ENCODE results near the gene ID2.

The ID2 gene

DNA sequence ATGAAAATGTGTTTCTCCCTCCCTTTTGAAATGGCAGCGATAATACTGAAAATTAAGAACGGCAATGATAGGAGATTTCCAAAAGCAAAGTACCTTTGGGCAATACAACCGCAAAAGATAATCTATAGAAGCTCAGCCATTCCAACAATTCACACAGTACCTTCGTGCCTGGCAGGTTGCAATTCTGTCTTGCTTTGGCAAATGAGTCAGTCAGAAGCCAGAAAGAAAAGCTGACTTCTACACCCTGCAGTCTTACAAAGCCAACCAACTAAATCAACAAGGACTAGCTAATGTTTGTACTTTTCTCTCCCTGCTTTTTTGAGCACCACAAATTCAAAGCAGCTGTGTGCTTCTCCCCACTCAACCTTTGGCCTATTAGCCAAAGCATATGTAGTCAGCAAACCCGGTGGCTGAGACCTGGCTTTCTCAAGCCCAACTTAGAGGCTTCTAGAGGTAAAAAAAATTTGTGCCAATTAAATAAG is 25.7 kb upstream of the ID2 start:
- peaks cover 13% of the 10 kb centered on the region for H3K27me3 Mint-ChIP-seq
- H3K4me1 Mint-ChIP-seq (ENCODE audit: low read depth): peaks cover 32% of the 10 kb centered on the region
- no peaks in the 10 kb centered on the region for H3K36me3 Mint-ChIP-seq (ENCODE audit: low read depth)
- no peak overlapping the region for H3K27ac Mint-ChIP-seq
- H3K9me3 Mint-ChIP-seq: no peaks in the 10 kb centered on the region
- H3K4me3 Mint-ChIP-seq: no peak overlapping the region
- intact Hi-C loops (cut with micrococcal nuclease): no loop called here

DNA sequence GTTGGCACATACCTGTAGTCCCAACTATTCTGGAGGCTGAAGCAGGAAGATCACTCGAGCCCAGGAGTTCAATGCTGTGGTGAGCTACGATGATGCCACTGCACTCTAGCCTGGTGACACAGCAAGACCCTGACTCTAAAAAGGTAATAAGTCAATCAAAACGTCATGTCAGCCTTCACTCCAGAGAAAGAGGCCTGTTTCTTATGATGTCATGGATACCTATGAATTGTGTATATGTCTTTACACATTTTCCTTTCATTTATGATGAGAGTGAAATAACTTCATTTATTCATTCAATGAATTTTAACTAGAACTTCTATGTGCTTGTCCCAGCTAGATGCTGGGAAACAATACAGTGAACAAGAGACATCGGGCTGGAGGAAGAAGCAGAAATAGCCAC is 25.0 kb upstream of the ID2 start:
- Mint-ChIP-seq H3K36me3 (ENCODE audit: low read depth) (no peaks in the 10 kb centered on the region), H3K4me1 (ENCODE audit: low read depth) (peaks cover 32% of the 10 kb centered on the region), H3K9me3 (no peaks in the 10 kb centered on the region), H3K4me3 (no peak overlapping the region), H3K27ac (no peak overlapping the region), H3K27me3 (peaks cover 16% of the 10 kb centered on the region)
- intact Hi-C loops (cut with micrococcal nuclease): no loop called here

DNA sequence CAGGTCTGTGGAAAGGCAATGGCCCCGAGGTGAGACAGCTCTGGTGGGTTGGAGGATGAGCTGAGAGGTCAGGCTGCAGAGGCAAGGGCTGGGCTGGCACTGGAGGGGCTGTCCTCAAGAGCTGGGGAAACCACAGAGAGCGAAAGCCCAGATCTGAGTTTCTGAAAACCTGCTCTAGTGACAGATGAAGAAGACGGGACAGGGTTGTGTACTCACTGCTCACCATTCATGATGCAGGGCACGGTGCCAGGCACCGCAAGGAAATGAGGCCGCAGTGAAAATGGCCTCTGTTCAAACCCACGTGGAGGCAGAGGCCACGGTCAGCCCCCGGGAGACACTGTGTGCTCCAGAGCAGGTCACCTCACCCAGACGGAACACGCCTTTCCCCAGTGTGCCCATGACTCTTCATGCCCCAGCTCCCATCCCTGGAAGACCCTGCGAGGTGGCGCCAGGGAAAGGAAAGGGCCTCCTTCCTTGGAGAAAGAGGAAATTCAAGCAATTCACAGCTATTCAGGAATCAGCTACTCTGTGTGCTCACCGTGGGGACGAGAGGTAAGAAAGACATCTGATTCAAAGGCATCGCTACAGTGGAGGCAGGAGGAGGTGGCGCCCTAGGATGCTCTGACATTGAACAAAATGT is 24.3 kb upstream of the ID2 start:
- H3K27ac Mint-ChIP-seq: no peak overlapping the region
- intact Hi-C loops (cut with micrococcal nuclease): no loop called here
- H3K9me3 Mint-ChIP-seq: no peaks in the 10 kb centered on the region
- peaks cover 20% of the 10 kb centered on the region for H3K27me3 Mint-ChIP-seq
- H3K4me3 Mint-ChIP-seq: no peak overlapping the region
- H3K4me1 Mint-ChIP-seq (ENCODE audit: low read depth): peaks cover 32% of the 10 kb centered on the region
- H3K36me3 Mint-ChIP-seq (ENCODE audit: low read depth): no peaks in the 10 kb centered on the region

DNA sequence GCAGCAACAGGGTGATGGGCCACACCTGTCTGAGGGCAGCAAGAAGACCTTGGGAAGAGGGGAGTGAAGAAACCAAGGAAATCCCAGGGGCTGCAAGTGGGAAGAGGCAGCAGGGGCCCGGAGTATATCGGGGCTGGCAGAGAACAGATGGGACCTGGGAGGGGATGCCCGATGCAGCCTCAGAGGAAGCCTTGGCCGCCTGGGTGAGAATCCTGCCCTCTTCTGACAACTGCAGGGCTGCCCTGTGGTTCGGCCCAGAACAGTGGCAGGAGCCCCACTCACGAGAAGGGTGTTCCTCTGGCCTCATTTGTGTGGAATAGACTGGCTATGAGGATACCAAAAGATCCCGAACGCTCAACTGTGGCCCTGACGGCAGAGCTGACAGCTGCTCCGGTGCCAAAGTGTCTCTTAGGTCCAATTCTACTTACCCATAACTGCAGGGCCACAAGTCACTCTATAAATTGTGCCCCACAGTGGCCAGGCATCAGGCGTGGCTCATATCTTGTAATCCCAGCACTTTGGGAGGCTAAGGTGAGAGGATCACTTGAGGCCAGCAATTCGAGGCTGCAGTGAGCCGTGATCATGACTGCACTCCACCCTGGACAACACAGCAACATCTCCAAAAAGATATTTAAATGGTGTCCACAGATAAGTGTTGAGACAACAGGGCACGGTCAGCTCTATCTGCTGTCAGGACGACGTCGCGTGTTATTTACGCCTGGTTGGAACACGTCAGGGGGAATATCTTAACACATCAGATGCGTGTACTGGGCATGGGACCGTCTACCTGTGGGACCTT is 23.6 kb upstream of the ID2 start:
- Mint-ChIP-seq H3K27ac (no peak overlapping the region), H3K4me3 (no peak overlapping the region), H3K27me3 (peaks cover 24% of the 10 kb centered on the region)

DNA sequence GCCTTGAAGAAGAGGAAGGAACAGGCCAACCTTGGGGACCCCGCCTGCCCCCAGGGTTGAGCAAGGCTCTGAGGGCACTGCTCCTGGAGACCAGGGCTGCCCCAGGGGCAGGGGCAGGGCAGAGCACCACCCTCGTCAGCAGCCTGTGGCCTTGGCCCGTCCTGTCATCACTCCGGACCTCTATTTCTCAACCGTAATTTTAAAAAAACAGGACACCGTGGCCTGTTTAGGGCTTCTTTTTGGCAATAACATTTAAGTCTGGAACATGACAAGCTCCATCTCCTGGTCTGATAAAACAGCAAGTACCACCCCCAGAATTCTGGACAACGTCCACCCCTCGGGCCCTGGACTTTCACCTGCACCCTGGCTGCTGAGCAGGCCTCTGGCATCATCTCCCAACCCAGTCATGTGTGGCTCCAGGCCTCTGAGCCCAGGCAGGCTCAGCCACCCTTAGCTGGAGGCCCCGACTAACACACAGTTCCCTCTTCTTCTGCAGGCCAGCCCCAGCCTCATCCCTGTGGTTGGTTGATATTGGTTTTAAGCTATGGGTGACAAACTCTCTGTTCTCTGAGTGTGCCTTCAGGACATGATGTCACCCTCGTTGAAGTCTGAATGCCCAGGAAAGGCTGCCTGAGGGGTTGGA is 22.6 kb upstream of the ID2 start:
- H3K36me3 Mint-ChIP-seq (ENCODE audit: low read depth): no peaks in the 10 kb centered on the region
- peaks cover 26% of the 10 kb centered on the region for H3K27me3 Mint-ChIP-seq
- peaks cover 32% of the 10 kb centered on the region for H3K4me1 Mint-ChIP-seq (ENCODE audit: low read depth)
- no peaks in the 10 kb centered on the region for H3K9me3 Mint-ChIP-seq
- intact Hi-C loops (cut with micrococcal nuclease): no loop called here
- H3K4me3 Mint-ChIP-seq: no peak overlapping the region
- no peak overlapping the region for H3K27ac Mint-ChIP-seq

More for the DNA sequence above, 23.6 kb upstream of the ID2 start:
- peaks cover 32% of the 10 kb centered on the region for H3K4me1 Mint-ChIP-seq (ENCODE audit: low read depth)
- intact Hi-C loops (cut with micrococcal nuclease): no loop called here
- no peaks in the 10 kb centered on the region for H3K9me3 Mint-ChIP-seq
- no peaks in the 10 kb centered on the region for H3K36me3 Mint-ChIP-seq (ENCODE audit: low read depth)

DNA sequence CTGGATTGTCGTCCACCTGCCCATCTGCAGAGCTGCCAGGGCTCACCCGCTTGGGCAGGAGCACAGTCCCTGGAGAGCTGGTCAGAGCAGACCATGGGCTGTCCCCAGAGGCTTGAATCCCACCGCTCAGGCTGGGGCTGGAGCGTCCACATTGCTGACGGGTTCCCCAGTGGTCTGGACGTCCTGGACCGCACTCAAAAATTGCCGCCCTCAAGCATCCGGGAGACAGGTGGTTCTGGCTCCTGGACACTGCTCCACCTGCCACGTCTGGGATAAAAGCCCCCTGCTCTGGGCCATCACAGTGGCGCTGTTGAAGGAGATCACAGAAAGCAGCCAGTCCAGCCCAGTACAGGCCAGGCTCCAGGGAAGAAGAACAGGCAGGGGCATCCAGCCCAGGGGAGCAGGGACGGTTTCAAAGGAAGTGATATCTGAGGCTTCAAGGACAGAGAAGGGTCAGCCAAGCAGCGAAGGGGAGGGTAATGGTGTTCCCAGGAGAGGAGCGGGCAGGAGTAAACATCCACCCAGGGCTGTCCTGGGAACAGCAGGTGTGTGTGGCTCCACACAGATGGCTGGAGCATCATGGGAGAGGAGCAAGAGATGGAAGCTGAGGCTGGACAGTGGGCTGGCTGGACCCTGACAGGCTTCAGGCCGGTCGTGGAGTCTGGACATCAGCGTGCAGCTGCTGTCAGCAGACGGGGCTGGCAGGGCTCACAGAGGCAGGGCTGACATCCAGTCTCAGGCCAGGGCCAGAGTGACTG is 21.9 kb upstream of the ID2 start:
- Mint-ChIP-seq H3K36me3 (ENCODE audit: low read depth) (no peaks in the 10 kb centered on the region), H3K9me3 (no peaks in the 10 kb centered on the region), H3K4me3 (no peak overlapping the region), H3K27me3 (peaks cover 29% of the 10 kb centered on the region), H3K4me1 (ENCODE audit: low read depth) (peaks cover 32% of the 10 kb centered on the region), H3K27ac (no peak overlapping the region)
- intact Hi-C loops (cut with micrococcal nuclease): no loop called here

DNA sequence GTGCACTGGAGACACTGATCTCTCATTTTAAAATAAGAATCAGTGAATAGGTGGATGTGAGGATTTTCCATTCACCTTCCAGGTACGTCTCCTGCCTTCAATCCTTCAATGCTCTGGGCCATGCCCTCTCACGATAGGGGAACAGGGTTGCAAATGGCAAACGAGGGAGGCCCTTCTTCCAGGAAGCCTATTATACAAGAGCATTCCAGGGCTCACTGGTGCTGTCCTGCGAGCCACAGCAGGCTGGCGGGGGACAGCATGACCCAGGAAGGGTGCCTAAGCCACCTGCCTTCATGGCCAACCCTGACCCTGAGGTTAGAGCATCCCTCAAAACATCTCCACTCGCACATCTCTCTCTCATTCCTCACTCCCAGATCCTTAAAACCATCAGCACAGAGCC is 20.6 kb upstream of the ID2 start:
- no peak overlapping the region for H3K27ac Mint-ChIP-seq

DNA sequence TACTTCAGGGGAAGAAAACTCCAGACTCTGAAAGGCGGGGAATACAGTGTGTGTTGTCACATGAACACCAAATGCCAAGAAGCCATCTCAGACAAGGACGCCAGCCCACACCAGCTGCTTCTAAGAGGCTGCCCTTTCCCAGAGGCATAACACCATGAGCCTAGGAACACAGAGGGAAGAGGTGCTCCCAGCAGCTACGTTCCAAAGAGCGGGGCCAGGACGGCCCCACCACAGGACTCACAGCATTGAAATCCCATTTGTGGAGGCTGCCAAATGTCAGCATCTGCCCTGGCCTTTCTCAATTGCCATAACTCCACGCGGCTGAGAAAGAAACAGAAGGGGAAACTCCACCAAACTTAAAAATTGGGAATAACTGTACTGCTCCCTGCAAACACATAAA is 20.1 kb upstream of the ID2 start:
- H3K9me3 Mint-ChIP-seq: no peaks in the 10 kb centered on the region
- no peak overlapping the region for H3K27ac Mint-ChIP-seq
- no peaks in the 10 kb centered on the region for H3K36me3 Mint-ChIP-seq (ENCODE audit: low read depth)
- H3K4me3 Mint-ChIP-seq: no peak overlapping the region
- peaks cover 32% of the 10 kb centered on the region for H3K4me1 Mint-ChIP-seq (ENCODE audit: low read depth)
- intact Hi-C loops (cut with micrococcal nuclease): no loop called here
- peaks cover 28% of the 10 kb centered on the region for H3K27me3 Mint-ChIP-seq

More for the DNA sequence above, 20.6 kb upstream of the ID2 start:
- peaks cover 28% of the 10 kb centered on the region for H3K27me3 Mint-ChIP-seq
- no peaks in the 10 kb centered on the region for H3K36me3 Mint-ChIP-seq (ENCODE audit: low read depth)
- H3K4me3 Mint-ChIP-seq: no peak overlapping the region
- intact Hi-C loops (cut with micrococcal nuclease): no loop called here
- no peaks in the 10 kb centered on the region for H3K9me3 Mint-ChIP-seq
- H3K4me1 Mint-ChIP-seq (ENCODE audit: low read depth): peaks cover 32% of the 10 kb centered on the region

DNA sequence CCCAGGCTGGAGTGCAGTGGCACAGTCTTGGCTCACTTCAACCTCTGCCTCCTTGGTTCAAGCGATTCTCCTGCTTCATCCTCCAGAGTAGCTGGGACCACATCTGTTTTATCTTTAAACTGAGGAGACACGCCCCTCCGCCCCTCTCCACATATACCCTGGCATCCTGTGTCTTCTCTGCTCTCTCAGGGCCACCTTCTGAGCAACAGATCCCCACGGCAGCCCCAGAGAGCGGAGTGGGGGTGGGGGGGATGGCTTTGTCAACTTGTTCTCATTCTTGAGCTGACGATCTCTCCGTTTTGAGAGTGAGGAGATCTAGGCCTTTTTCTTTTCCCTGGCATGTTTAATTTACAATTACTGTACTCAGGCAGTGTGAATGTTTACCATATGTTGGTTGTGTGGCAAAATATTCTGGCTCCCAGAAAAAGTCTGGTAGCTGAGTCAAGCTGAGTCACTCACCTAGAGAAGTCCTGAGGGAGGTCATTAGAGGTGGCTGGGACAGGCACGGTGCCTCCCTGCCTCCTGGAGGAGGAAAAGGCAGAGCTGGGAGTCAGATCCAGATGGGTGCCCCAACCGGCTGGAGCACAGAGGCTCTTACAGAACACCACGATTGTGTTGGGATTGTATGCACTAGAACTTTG is 19.5 kb upstream of the ID2 start:
- no peak overlapping the region for H3K27ac Mint-ChIP-seq
- H3K4me1 Mint-ChIP-seq (ENCODE audit: low read depth): peaks cover 29% of the 10 kb centered on the region
- no peak overlapping the region for H3K4me3 Mint-ChIP-seq
- intact Hi-C loops (cut with micrococcal nuclease): no loop called here
- no peaks in the 10 kb centered on the region for H3K36me3 Mint-ChIP-seq (ENCODE audit: low read depth)
- peaks cover 26% of the 10 kb centered on the region for H3K27me3 Mint-ChIP-seq
- no peaks in the 10 kb centered on the region for H3K9me3 Mint-ChIP-seq

DNA sequence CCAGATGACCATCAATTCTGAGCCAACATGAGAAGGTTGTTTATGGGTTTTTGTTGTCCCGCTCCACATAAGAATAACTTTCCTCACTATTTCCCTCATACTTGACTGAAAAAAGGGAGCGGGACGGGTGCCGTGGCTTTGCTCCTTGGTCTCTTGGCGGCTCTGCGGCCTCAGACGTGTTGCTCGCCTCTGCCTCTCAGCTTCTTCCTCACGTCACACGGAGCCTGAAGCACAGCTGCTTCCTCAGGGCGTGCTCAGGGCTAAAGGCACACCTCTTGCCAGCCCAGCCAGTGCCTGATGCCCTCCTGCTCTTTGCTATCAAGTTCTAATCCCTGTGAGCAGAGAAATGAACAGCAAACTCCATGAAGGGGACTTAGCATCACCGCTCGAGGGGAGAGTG is 17.9 kb upstream of the ID2 start:
- peaks cover 14% of the 10 kb centered on the region for H3K4me1 Mint-ChIP-seq (ENCODE audit: low read depth)
- H3K9me3 Mint-ChIP-seq: no peaks in the 10 kb centered on the region
- H3K27me3 Mint-ChIP-seq: peaks cover 19% of the 10 kb centered on the region
- intact Hi-C loops (cut with micrococcal nuclease): no loop called here
- no peak overlapping the region for H3K4me3 Mint-ChIP-seq
- H3K36me3 Mint-ChIP-seq (ENCODE audit: low read depth): no peaks in the 10 kb centered on the region
- no peak overlapping the region for H3K27ac Mint-ChIP-seq

DNA sequence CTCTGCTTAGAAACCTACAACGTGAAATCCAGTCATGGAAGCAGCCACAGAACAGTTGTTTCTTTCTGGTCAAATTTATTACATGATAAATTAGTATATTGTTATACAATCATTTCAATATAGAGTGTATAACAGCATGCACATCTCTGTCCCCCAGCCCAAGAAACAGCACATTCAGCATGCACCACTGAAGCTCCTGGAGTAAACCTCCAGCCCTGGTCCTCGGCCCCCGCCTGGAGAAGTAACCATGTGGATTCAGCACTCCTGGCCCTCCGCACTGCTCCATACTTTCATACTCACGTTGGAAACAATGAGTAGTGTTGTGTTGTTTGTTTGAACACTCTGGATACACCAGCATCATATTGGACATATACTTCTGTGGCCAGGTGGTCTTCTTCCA is 15.3 kb upstream of the ID2 start:
- intact Hi-C loops (cut with micrococcal nuclease): no loop called here
- Mint-ChIP-seq H3K4me1 (ENCODE audit: low read depth) (no peaks in the 10 kb centered on the region), H3K4me3 (no peak overlapping the region), H3K9me3 (no peaks in the 10 kb centered on the region), H3K36me3 (ENCODE audit: low read depth) (no peaks in the 10 kb centered on the region), H3K27ac (no peak overlapping the region), H3K27me3 (peaks cover 18% of the 10 kb centered on the region)

DNA sequence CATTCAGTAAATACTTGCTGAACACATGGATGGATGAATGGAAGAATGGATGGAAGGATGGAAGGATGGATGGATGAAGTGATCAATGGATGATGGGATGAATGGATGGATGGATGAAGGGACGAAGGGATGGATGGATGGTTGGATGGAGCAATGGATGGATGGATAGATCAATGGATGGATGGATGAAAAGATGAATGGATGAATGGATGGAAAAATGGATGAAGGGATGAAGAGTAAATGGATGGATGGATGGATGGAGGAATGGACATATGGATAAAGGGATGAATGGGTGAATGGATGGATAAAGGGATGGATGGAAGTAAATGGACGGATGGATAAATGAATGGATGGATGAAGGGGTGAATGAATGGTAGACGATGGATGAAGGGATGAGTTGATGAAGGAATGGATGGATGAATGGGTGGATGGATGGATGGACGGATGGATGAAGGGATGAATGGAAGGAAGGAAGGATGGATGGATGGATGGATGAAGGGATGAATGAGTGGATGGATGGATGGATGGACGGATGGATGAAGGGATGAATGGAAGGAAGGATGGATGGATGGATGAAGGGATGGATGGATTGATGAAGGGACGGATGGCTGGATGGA is 13.9 kb upstream of the ID2 start:
- H3K27me3 Mint-ChIP-seq: peaks cover 13% of the 10 kb centered on the region
- no peaks in the 10 kb centered on the region for H3K4me1 Mint-ChIP-seq (ENCODE audit: low read depth)
- H3K9me3 Mint-ChIP-seq: no peaks in the 10 kb centered on the region
- H3K36me3 Mint-ChIP-seq (ENCODE audit: low read depth): no peaks in the 10 kb centered on the region
- intact Hi-C loops (cut with micrococcal nuclease): no loop called here
- no peak overlapping the region for H3K4me3 Mint-ChIP-seq
- H3K27ac Mint-ChIP-seq: no peak overlapping the region

DNA sequence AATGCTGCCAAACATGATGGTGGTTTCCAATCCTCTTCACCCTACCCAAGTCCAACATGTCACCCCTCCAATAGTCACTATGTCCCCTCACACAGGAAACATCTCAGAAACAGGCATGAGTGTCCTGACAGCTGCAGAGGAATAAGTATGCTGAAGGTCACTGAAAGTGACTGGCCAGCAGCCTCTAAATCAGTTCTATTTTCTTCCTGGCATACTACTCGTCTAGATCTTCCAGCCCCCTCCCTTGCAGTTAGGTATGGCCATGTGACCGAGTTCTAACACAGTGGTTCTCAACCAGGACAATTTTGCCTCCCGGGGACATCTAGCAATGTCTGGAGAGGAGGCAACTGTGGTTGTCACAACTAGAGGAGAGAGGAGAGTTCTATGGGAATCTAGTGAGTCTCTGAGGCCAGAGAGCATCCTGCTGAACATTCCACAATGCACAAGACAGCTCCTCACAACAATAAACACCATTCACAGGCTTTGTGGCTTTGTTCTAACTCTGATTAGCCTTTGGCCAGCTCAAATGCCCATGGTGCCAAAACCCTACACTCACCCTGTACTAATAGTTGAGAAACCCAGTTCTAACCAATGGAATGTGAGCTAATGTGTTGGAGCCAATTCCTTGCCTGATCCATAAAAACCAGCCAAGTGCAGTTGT is 12.6 kb upstream of the ID2 start:
- peaks cover 17% of the 10 kb centered on the region for H3K27me3 Mint-ChIP-seq
- H3K4me1 Mint-ChIP-seq (ENCODE audit: low read depth): no peaks in the 10 kb centered on the region
- no peak overlapping the region for H3K27ac Mint-ChIP-seq
- peaks cover 10% of the 10 kb centered on the region for H3K9me3 Mint-ChIP-seq
- H3K36me3 Mint-ChIP-seq (ENCODE audit: low read depth): peaks cover 5% of the 10 kb centered on the region
- intact Hi-C loops (cut with micrococcal nuclease): no loop called here
- H3K4me3 Mint-ChIP-seq: no peak overlapping the region
